D721Med (cell line): ENCODE data around the gene TULP1.

ENCODE experiments used
- DNase-seq: peaks from one replicate; pipeline ENCODE4 v3.0.0; 2011; ENCODE audit warnings: low spot score; ENCODE audit not compliant: insufficient read length
- FAIRE-seq: peaks from 2 replicates; lab custom pipeline; 2011; peaks lifted over from hg19 to GRCh38; lab: Jason Lieb, UNC
- CTCF ChIP-seq: IDR thresholded peaks from 2 replicates; pipeline ENCODE4 v1.5.1; 2012; ENCODE audit warnings: mild to moderate bottlenecking, control low read depth; ENCODE audit not compliant: insufficient read depth; ENCODE audit errors: missing control alignments

The TULP1 gene

GRCh38 chr6:35487658-35488516 lies 24.8 kb downstream of the TULP1 start:
- DNase-seq (no peak), FAIRE-seq (no peak)
- no peak for TF ChIP-seq CTCF

GRCh38 chr6:35486005-35486925 lies 26.4 kb downstream of the TULP1 start:
- DNase-seq (no peak), FAIRE-seq (no peak)
- TF ChIP-seq CTCF: no peak

DNA sequence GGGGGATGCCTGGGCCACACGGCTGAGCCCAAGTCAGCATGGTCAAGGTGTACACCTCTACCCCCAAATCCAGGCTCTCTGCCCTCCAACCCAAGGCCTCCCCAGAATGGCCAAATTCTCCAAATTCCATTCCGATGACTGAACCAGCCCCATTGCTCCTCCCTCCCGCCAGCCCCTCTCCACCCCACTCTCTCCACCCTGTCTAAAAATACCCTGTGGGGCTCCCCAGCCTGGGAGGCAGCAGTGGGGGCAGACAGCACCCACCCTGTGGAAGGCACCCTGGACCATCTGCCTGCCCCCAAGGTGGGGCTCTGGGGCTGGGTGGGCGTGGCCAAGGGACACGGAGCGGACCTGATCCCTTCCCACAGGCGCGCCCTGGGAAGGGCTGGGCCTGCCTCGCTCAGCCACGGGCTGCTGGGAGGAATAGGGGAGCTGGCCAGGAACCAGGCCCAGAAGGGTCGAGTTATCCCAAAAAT lies 27.3 kb downstream of the TULP1 start:
- DNase-seq (no peak), FAIRE-seq (no peak)
- no peak for TF ChIP-seq CTCF

DNA sequence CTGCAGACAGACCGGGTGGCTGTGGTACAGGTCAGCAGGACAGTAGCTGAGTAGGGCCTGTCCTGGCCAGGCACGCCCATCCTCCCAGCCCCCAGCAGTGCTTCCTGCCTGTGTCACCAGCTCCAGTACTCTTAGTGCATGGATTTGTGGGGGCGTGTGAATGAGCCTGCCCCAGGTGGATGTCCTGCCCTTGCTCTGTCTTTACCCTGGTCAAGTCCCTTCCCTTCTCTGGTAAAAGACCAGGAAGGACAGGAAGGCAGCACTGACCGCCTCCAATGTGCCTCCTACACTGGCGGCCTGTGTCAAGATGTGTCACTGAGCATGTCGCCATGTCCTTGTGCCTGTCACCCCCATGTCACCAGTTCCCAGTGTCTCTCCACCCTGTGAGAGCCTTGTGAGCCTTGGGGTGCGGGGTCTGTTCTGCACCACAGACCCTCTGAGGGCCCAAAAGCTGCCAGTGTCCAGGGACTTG lies 27.7 kb downstream of the TULP1 start:
- DNase-seq (no peak), FAIRE-seq (no peak)
- no peak for TF ChIP-seq CTCF

DNA sequence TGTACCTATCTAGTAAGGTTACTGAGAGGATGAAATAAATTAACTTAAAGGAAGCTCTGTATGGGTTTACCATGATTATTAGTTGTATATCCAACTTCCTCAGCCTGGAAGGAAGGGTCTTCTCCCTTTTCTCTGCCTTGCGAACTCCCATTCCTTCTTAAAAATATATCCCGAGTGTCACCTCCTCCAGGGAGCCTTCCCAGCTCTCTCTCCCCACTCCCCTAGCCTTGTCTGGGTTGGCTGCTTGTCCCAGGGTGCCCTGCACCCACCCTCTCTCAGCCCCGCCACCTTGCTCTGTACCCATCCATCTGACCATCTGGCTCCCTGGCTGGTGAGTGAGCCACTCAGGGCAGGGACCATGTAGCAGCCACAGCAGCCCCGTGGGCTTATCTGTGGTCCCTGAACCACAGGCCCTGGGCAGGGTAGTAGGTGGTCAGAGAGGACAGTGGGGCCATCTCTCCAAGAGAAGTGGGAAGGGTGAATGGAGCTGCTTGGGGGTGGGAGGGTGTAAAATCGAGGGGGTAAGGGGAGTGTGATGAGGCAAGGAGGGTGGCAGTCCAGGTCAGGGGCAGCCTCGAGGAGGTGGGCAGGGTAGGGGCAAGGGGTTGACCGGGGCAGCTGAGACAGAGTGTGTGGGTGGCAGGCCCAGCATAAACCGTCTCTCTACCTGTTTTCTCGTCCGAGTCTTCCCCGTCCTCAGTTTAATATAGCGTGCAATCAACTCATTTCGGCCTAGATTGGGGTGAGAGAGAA lies 28.6 kb downstream of the TULP1 start:
- no peak for TF ChIP-seq CTCF
- FAIRE-seq: no peak
- no peak for DNase-seq

DNA sequence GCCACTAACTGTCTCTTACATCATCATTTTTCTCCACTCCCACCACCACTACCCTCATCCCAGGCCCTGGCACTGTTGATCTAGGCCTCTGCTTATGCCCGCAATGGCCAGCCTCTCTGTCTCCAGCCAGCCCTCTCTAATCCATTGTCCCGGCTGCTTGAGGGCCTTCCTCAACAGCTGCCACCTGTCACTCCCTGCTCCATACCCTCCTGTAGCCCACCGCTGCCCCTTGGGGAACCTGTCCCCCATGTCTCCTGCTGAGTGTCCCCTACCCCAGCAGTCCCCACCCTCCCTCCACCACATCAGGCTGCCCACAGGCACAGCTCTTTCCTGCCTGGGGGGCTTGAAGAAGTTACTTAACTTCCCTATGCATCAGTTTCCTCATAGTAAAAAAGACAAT lies 29.2 kb downstream of the TULP1 start:
- DNase-seq (no peak), FAIRE-seq (no peak)
- no peak for TF ChIP-seq CTCF
